HG03025 (cell line): Measurements from ENCODE around the gene CCDC106.

Experiments used
- ATAC-seq: cut with Tn5 transposase; IDR thresholded peaks from one replicate; pipeline ENCODE4 v1.9.1; 2021; ENCODE audit warnings: mild to moderate bottlenecking, moderate library complexity; ENCODE audit not compliant: unreplicated experiment, low FRiP score

CCDC106 gene

GRCh38 chr19:55647732-55648584 lies at the start of gene CCDC106:
TSS of gene CCDC106 (plus strand) at chr19:55648212. CDS start at chr19:55649047, 835 bp downstream.
- no peak for ATAC-seq

DNA sequence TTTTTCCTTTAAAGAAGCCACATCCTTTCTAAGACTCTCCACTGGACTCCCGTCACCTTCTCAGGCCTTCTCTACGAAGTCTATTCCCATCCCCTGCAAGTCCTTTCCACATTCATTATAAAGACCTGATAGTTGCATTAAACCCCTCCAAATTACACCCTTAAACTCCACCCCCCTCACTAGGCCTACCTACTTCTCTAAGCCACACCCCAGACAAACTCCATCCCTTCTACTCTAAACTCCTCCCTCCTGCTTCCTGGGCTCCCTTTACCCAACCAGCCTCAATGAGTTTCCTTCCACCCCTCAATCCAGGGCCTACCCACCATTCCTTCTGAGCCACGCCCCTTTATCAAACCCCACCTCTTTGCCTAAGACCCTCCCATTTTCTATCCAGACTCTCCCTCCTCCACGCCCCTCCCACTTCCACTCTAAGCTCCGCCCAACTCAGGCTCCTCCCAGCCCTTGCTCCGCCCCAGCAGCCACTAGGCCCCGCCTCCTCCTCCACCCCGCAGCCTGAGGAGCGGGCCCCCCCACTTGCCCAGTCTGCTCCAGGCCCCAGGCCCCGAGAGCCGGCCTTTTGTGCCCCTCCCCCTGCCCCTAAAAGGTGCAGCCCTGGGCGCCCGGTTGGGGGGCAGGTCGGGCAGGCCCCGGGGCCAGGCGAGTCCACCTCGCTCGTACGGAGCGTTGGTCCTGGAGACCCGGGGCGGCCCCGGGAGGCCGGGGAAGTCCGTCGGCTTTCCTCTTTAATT lies 49.1 kb upstream of the CCDC106 start:
- peak; percentile 48 for ATAC-seq

GRCh38 chr19:55599468-55599841 lies 48.6 kb upstream of the CCDC106 start, which contains the start of gene FIZ1:
TSS of gene FIZ1 (minus strand) at chr19:55599517. CDS start at chr19:55597865, 1,652 bp downstream.
- peak; percentile 56 for ATAC-seq

DNA sequence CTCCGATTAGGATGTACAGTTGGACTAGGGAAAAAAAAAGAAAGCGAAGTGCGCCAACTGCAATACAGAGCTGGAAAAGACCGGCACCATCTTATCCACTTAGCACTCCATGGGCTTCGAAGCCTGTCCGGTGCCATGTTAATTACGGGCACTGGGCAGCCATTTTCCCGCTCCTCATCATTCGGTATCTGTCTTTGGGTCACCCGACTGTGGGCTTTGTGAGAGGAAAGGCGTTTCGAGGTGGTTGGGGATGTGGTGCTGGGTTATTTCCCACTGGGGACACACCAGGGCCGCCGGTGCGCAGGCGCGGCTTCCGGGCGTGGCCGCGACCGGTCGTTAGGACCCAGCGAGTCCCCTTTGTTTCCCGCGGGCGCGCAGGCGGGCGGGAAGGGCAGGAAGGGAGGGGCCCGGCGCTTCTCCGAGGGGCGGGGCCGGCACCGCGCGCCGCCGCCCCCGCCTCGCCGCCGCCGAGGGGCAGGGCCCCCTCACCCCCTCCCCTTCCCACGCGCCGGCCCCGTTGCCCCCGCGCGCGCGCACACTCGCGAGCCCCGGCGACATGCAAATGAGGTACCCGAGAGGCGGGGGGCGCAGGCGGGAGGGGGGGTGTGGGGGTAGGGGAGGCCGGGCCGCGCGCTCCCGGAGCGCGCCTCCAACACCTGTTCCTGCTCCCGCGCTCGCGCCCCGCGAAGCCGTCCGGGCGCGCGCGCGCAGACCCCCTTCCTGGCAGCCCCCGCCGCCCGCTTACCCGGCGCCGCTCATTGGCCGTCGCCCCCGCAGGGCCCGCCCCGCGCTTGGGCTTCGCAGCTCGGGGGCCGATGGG lies 48.0 kb upstream of the CCDC106 start, which contains the start of gene ZNF524:
Gene ZNF524, plus strand, starts transcription at position 447 of the 820 bp plus-strand sequence. CDS start 1,825 bp downstream, outside the sequence.
- peak; percentile 33 for ATAC-seq

DNA sequence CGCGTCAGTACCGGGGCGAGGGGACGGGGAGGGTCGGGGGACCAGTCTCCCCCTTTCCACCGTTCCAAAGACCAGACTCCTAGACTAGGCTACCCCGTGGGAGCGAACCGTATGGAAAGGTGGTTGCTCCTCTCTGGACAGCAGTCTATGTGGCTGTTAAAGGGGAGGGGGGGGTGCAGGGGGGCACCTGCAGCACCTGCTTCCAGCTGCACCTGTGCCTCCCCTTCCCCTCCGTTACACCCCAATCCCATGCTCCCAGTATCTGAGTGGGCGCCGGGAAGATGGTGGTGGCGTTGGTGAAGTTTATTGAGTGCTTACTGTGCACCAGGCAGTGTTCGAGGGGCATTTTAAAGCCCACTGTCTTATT lies 47.4 kb upstream of the CCDC106 start:
- ATAC-seq, result no peak

DNA sequence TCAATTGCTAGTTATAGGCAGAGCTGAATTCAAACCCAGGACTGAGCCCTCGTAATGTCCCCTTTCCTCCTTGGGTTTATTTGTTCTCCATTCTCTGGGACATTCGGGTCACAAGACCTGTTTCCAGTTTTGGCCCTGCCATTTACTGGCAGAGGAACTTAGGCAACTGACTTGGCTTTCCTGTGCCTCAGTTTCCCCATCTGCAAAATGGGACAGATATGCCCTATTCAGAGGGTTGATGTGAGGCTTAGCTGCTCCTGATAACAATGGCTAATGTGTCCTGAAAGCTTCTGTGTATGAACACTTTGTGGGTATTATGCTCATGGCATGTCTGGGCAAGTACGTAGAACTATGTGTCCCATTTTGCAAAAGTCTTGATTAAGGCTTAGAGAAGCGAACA lies 46.9 kb upstream of the CCDC106 start:
- no peak for ATAC-seq

DNA sequence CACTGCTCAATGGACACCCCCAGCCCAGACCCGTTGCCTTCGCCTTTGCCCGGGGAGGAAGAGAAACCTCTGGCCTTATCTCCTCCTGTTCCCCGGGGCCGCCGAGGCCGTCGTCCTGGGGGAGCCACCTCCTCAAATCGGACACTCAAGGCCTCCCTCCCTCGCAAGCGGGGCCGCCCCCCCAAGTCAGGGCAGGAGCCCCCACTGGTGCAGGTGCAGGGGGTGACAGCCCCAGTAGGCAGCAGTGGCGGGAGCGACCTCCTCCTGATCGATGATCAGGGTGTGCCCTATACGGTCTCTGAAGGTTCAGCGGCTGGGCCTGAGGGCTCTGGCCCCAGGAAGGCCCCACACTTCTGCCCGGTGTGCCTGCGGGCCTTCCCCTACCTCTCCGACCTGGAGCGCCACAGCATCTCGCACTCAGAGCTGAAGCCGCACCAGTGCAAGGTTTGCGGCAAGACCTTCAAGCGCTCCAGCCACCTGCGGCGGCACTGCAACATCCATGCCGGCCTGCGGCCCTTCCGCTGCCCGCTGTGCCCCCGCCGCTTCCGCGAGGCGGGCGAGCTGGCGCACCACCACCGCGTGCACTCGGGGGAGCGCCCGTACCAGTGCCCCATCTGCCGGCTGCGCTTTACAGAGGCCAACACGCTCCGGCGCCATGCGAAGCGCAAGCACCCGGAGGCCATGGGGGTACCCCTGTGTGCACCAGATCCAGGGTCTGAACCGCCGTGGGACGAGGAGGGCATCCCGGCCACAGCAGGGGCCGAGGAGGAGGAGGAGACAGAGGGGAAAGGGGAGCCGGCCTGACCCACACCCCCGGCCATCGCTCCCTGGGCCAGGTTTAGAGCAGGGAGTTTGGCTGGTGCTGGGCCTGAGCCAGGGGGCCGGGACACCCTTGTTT lies 45.7 kb upstream of the CCDC106 start:
- ATAC-seq, result no peak

DNA sequence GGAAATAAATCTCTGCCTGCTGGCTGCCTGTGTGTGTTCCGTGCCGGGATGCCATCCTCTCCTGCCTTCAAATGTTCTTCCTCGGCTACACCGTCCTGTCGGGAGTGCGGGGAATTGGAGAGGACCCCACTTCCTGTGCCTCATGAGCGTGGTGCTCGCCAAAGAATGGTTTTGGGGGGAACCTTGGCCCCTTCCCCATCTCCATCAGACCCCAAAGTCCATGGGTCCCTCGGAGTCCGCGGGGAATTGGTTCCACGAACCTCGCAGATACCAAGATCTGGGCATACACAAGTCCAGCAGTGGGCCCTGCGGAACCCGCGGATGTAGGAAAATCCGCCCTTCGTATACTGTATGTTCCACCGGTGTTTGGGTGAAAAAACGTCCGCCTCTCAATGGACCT lies 44.9 kb upstream of the CCDC106 start:
- no peak for ATAC-seq

DNA sequence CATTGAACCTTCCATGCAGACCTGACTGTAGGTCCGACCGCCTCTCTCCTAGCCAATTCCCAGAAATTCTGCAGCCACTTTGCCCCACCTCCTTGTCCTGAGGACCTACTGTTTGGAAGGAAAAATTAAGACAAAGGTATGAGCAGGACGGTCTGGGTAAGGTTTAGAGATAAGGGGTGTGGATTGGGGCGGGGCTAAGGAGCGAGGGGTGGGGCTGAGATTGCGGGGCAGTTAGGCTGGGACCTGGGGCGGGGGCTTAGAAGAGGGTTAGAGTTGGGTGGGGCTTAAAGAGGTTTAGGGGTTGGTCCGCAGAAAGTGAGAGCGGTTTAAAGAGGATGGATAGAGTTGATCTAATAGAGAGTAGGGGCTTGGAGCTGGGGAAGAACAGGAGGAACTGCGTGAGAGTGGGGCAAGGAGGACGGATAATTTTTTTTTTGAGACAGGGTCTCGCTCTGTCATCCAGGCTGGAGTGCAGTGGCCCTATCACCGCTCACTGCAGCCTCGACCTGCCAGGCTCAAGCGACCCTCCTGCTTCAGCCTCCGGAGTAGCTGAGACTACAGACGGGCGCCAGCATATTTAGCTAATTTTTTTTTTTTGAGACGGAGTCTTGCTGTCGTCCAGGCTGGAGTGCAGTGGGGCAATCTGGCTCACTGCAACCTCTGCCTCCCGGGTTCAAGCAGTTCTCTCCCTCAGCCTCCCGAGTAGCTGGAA lies 44.3 kb upstream of the CCDC106 start:
- ATAC-seq, result no peak

DNA sequence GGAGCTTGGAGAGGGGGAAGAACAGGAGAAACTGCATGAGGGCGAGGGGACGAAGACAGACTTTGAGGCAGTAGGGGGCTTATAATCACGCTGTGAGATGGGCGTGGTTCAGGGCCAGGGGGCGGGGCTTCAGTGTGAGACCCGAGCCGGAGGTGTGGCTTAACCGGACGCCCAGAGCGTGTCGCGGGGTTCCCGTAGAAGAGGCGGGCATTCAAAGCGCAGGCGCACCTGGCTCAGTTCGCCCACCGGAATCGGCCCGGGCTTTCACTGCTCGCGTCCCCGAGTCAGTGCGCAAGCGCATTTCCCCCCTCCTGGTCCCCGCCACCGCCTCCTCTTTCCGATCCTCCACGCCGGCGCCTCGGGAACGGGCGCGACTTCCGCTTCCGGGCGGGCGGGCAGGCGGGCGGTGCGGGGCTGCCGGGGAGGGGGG lies 42.8 kb upstream of the CCDC106 start:
- ATAC-seq, result peak; percentile 81

DNA sequence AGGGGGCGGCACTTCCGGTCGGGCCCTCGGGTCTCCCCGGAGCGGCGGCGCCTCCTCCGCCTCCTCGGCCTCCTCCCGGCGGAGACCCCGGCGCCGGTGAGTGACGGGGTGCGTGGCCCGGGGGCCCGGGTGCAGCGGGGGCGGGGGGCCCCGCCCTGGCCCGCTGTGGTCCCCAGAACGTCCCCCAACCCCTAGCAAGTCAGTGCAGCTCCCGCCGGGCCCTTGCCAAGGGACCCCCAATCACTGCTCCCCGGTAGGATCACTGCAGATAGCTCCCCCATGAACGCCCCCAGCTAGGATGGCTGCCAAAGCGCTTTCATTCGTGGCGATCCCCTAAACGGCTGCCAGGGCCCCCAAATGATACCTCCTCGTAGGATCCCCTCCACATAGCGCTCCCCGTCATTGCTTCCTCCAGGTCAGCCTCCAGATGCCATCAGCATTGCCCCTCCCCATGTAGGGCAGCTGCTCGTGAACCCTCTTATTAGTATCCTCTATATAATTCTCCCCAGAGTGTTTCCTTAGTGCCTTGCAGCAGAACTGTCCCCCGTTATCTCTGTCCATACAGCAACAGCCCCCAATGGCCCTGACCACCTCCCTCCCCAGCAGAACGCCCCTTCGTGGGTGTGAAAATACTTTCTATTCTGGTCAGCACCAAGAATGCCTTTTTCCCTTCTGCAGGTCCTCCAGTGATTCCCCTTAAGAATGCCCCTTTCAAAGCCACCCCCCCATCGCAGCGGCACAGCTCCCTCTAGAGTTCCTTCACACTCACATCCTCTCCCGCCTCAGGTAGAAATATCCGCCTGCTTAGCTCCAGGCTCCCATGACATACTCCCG lies 42.2 kb upstream of the CCDC106 start, which contains the start of gene ZNF865:
Gene ZNF865, plus strand, starts transcription at position 11 of the 834 bp plus-strand sequence. CDS start 7,972 bp downstream, outside the sequence.
- peak; percentile 1 for ATAC-seq

GRCh38 chr19:55606471-55606787 lies 41.6 kb upstream of the CCDC106 start:
- no peak for ATAC-seq

GRCh38 chr19:55606817-55607216 lies 41.2 kb upstream of the CCDC106 start:
- no peak for ATAC-seq

GRCh38 chr19:55609326-55609725 lies 38.7 kb upstream of the CCDC106 start:
- ATAC-seq, result no peak

- no peak for ATAC-seq
Observed at GRCh38 chr19:55611300-55611982, 36.6 kb upstream of the CCDC106 start.

- ATAC-seq, result no peak
Observed at GRCh38 chr19:55611983-55612645, 35.9 kb upstream of the CCDC106 start.

GRCh38 chr19:55613396-55613795 lies 34.6 kb upstream of the CCDC106 start:
- no peak for ATAC-seq
